GM23248 (cell line): ENCODE data around the gene U2AF1L4.

ENCODE experiments used
- EZH2 ChIP-seq: fragments of 200-600 bp; sonication (generic); IDR thresholded peaks from 2 replicates; pipeline ENCODE4 v1.6.1; 2018; ENCODE audit warnings: antibody characterized with exemption, mild to moderate bottlenecking; ENCODE audit not compliant: insufficient read depth, poor library complexity, severe bottlenecking
- EZH2phosphoT487 ChIP-seq: fragments of 200-600 bp; sonication (generic); IDR thresholded peaks from 2 replicates; pipeline ENCODE4 v1.6.1; 2018; ENCODE audit warnings: antibody characterized with exemption, moderate library complexity, mild to moderate bottlenecking, low read depth; ENCODE audit not compliant: insufficient read depth

DNA sequence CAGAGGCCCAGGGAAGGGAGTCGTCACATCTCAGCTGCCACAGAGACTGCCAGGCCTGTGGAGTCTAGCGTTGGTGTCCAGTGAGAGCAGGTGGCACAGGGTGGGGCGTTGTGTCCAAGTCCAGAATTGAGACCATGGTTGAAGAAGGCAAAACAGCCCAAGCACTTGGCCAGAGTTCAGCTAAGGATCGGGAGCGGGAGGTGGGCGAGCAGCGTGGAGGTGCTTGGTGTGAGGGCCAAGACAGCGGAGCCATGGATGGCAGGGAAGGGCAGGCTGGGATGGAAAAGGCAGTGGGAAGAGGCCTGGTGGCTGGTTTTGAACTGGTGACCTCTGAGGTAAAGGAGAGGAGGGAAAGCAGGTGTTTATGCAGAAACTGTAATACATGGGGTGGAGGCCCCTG, 10.9 kb downstream of the U2AF1L4 start:
- TF ChIP-seq EZH2, result no peak
- no peak for TF ChIP-seq EZH2phosphoT487
